SK-N-SH (cell line): ENCODE data around the gene BDNF. TPM values are rescaled to one million over a fixed set of nuclear protein-coding genes. Genes with fewer than 3 reads are reported as not detected.

Experiments
- CTCF ChIA-PET: fragments of 300-600, 350-600 bp; formaldehyde crosslinking; extraction: SDS; loops from one replicate; lab custom pipeline; 2021; lab: Yijun Ruan, JAX
- POLR2A ChIA-PET: fragments of 350-600 bp; sonication (Branson Sonifier 250); formaldehyde crosslinking; extraction: SDS; loops from one replicate; lab custom pipeline; 2020; ENCODE audit warnings: antibody characterized with exemption, inconsistent platforms; lab: Yijun Ruan, JAX
- DNase-seq: peaks from one replicate; pipeline ENCODE4 v3.0.0; 2012
- H2AFZ ChIP-seq: fragments of 200-600 bp; sonication (generic); 2 replicates; pipeline ENCODE4 v1.8.1; 2016; ENCODE audit warnings: antibody characterized with exemption, mild to moderate bottlenecking, low read depth
- H3F3A ChIP-seq: fragments of 200-600 bp; sonication (generic); replicated peaks from 2 replicates; pipeline ENCODE3; 2016; ENCODE audit warnings: antibody characterized with exemption, mild to moderate bottlenecking; ENCODE audit not compliant: insufficient read depth
- H3K27ac ChIP-seq, 2 experiments: fragments of 200-500 bp in 1 of 2; fragments of 200-600 bp in 1 of 2; sonication (Bioruptor generic) in 1 of 2; sonication (generic), shearing (Covaris generic) in 1 of 2; 2 replicates each; pipeline versions ENCODE4 v1.5.1 to v1.6.1; 2014 to 2016; ENCODE audit warnings: low read depth in 2 of 2, inconsistent platforms in 1 of 2, low read length in 1 of 2, mild to moderate bottlenecking in 1 of 2, mixed read lengths in 1 of 2
- H3K27me3 ChIP-seq: fragments of 200-600 bp; sonication (generic), shearing (Covaris generic); 2 replicates; pipeline ENCODE4 v1.6.1; 2016; ENCODE audit warnings: mixed run types; ENCODE audit not compliant: insufficient read depth
- H3K36me3 ChIP-seq, 2 experiments: fragments of 200-500 bp in 1 of 2; fragments of 200-600 bp in 1 of 2; sonication (Bioruptor generic) in 1 of 2; sonication (generic) in 1 of 2; replicated peaks in 1 of 2; 2 replicates each; pipeline versions ENCODE3 to v1.5.1; 2014 to 2016; ENCODE audit warnings: low read length in 1 of 2, mild to moderate bottlenecking in 1 of 2; ENCODE audit not compliant: insufficient read depth in 2 of 2, control insufficient read depth in 1 of 2
- H3K4me1 ChIP-seq, 2 experiments: fragments of 200-500 bp in 1 of 2; fragments of 200-600 bp in 1 of 2; sonication (Bioruptor generic) in 1 of 2; sonication (generic), shearing (Covaris generic) in 1 of 2; 2 replicates each; pipeline versions ENCODE4 v1.5.1 to v1.6.1; 2014 to 2016; ENCODE audit warnings: low read depth in 1 of 2, low read length in 1 of 2, mixed run types in 1 of 2; ENCODE audit not compliant: insufficient read depth in 2 of 2, control insufficient read depth in 1 of 2
- H3K4me2 ChIP-seq: fragments of 200-600 bp; sonication (generic), shearing (Covaris generic); 2 replicates; pipeline ENCODE4 v1.6.1; 2017; ENCODE audit warnings: mixed run types
- H3K4me3 ChIP-seq, 2 experiments: fragments of 200-500 bp in 1 of 2; fragments of 200-600 bp in 1 of 2; sonication (Bioruptor generic) in 1 of 2; sonication (generic), shearing (Covaris generic) in 1 of 2; 2 replicates each; pipeline versions ENCODE4 v1.5.1 to v1.8.1; 2014 to 2016; ENCODE audit warnings: low read depth in 2 of 2, inconsistent platforms in 1 of 2, low read length in 1 of 2, mild to moderate bottlenecking in 1 of 2, mixed read lengths in 1 of 2, moderate library complexity in 1 of 2
- H3K79me2 ChIP-seq: fragments of 200-600 bp; sonication (generic); 2 replicates; pipeline ENCODE4 v1.8.1; 2017; ENCODE audit warnings: mild to moderate bottlenecking; ENCODE audit not compliant: insufficient read depth
- H3K9ac ChIP-seq: fragments of 200-600 bp; sonication (generic); 2 replicates; pipeline ENCODE4 v1.6.1; 2017; ENCODE audit warnings: mixed run types
- H3K9me2 ChIP-seq: fragments of 200-600 bp; sonication (generic); 2 replicates; pipeline ENCODE4 v1.6.1; 2017; ENCODE audit warnings: mixed run types
- H3K9me3 ChIP-seq: fragments of 200-600 bp; sonication (generic); 2 replicates; pipeline ENCODE4 v1.6.1; 2017; ENCODE audit warnings: mixed run types, mild to moderate bottlenecking, moderate library complexity
- H4K20me1 ChIP-seq: fragments of 200-600 bp; sonication (generic); 2 replicates; pipeline ENCODE4 v1.6.1; 2017; ENCODE audit warnings: mild to moderate bottlenecking, mixed run types; ENCODE audit not compliant: insufficient read depth
- EP300 ChIP-seq, 2 experiments: IDR thresholded peaks; 2 replicates each; pipeline versions ENCODE4 v1.4.0 to v1.6.1; 2012; ENCODE audit warnings: borderline replicate concordance in 1 of 2, low read depth in 1 of 2, low read length in 1 of 2
- FOSL2 ChIP-seq: IDR thresholded peaks from 2 replicates; pipeline ENCODE4 v1.4.0; 2012; ENCODE audit warnings: low read depth, mild to moderate bottlenecking, moderate library complexity, borderline replicate concordance
- FOXM1 ChIP-seq: IDR thresholded peaks from 2 replicates; pipeline ENCODE4 v1.4.0; 2012; ENCODE audit warnings: low read depth, mild to moderate bottlenecking
- JUND ChIP-seq: IDR thresholded peaks from 2 replicates; pipeline ENCODE4 v1.4.0; 2012
- MAX ChIP-seq: IDR thresholded peaks from 2 replicates; pipeline ENCODE4 v1.4.0; 2012; ENCODE audit warnings: low read depth
- RCOR1 ChIP-seq: fragments of 150-350 bp; IDR thresholded peaks from 2 replicates; pipeline ENCODE4 v1.6.1; 2017; ENCODE audit warnings: antibody characterized with exemption, low read length
- SIN3A ChIP-seq: IDR thresholded peaks from 2 replicates; pipeline ENCODE4 v1.6.1; 2012; ENCODE audit warnings: low read depth, mild to moderate bottlenecking, low read length, moderate library complexity, borderline replicate concordance
- SMC3 ChIP-seq: IDR thresholded peaks from 2 replicates; pipeline ENCODE4 v1.6.1; 2012; ENCODE audit warnings: low read depth, low read length, improper control_type of control experiment
- TAF1 ChIP-seq: IDR thresholded peaks from 2 replicates; pipeline ENCODE4 v1.6.1; 2012; ENCODE audit warnings: low read depth, mild to moderate bottlenecking, low read length, moderate library complexity, borderline replicate concordance
- TCF12 ChIP-seq: IDR thresholded peaks from 2 replicates; pipeline ENCODE4 v1.4.0; 2012
- USF1 ChIP-seq: IDR thresholded peaks from 2 replicates; pipeline ENCODE4 v1.4.0; 2012; ENCODE audit warnings: low read depth, borderline replicate concordance
- YY1 ChIP-seq: IDR thresholded peaks from 2 replicates; pipeline ENCODE4 v1.4.0; 2012; ENCODE audit warnings: low read depth, mild to moderate bottlenecking
- WGBS: methylation state at CpG from one replicate; pipeline ENCODE4 v1.1.6; 2017; ENCODE audit warnings: low lambda C conversion rate; 5-methylcytosine and 5-hydroxymethylcytosine counted together
- polyA plus RNA-seq, 3 experiments: library from polyadenylated mRNA; depleted of rRNA; stranded (reverse); fragments of >200 nt; gene quantifications; 2 replicates each; pipeline ENCODE4 v1.2.3, GENCODE V29; 2012
- TF ChIP-seq, protein P1 (sequence below): fragments of 150-350 bp; IDR thresholded peaks from 2 replicates; pipeline ENCODE4 v1.6.1; 2016; ENCODE audit warnings: mild to moderate bottlenecking, low read depth, low read length
- TF ChIP-seq, protein P2 (sequence below): fragments of 150-350 bp; IDR thresholded peaks from 2 replicates; pipeline ENCODE4 v1.6.1; 2017; ENCODE audit warnings: antibody characterized with exemption, low read length, low read depth, borderline replicate concordance
- TF ChIP-seq, protein P3 (sequence below): IDR thresholded peaks from 2 replicates; pipeline ENCODE4 v1.6.1; 2012; ENCODE audit warnings: mild to moderate bottlenecking, low read depth, low read length, moderate library complexity

BDNF gene
- polyA plus RNA-seq, 1 of the 3 experiments (the other 2 are of a cell fraction) = 21.3 TPM

DNA sequence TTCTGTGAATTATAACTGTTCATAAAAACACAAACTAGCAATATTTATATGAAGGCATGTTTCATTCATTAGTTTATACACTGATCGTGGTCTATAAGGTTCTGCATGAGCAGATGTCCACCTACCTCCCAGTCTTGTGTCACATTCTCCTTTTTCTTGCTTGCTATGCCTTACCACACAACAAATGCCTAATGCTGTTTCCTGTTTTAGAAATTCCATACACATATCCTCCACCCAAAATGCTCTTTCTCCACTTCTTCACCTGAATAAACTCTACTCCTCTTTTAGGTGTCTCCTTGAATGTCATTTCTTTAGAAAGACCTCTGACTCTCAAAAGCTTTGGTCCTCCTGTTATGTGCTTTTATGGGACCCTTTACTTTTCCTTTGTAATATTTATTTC lies 88.9 kb downstream of the BDNF start:
- H4K20me1 ChIP-seq = no peaks in the 10 kb centered on the region
- no peaks in the 10 kb centered on the region for H3K4me1 ChIP-seq
- H3K9me2 ChIP-seq = no peaks in the 10 kb centered on the region
- no peak overlapping the region for H2AFZ ChIP-seq
- H3K36me3 ChIP-seq = no peaks in the 10 kb centered on the region
- CTCF ChIA-PET = interaction anchor here (1.5 kb wide), 1 partner anchor 125 kb away, joined by 4 read pairs; no protein-coding TSS in a partner anchor
- no peak overlapping the region for H3K4me2 ChIP-seq
- H3F3A ChIP-seq = no peaks in the 10 kb centered on the region
- WGBS = 66% methylated on average over 1 of the region's 1 CpG
- H3K79me2 ChIP-seq = no peaks in the 10 kb centered on the region
- H3K9ac ChIP-seq = no peak overlapping the region
- DNase-seq = no peak
- H3K4me3 ChIP-seq = no peak overlapping the region
- POLR2A ChIA-PET = no interaction called here
- H3K9me3 ChIP-seq = no peaks in the 10 kb centered on the region
- no peaks in the 10 kb centered on the region for H3K27me3 ChIP-seq
- TF ChIP-seq, protein P1, sequence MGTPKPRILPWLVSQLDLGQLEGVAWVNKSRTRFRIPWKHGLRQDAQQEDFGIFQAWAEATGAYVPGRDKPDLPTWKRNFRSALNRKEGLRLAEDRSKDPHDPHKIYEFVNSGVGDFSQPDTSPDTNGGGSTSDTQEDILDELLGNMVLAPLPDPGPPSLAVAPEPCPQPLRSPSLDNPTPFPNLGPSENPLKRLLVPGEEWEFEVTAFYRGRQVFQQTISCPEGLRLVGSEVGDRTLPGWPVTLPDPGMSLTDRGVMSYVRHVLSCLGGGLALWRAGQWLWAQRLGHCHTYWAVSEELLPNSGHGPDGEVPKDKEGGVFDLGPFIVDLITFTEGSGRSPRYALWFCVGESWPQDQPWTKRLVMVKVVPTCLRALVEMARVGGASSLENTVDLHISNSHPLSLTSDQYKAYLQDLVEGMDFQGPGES = no peak
- TF ChIP-seq, protein P2, sequence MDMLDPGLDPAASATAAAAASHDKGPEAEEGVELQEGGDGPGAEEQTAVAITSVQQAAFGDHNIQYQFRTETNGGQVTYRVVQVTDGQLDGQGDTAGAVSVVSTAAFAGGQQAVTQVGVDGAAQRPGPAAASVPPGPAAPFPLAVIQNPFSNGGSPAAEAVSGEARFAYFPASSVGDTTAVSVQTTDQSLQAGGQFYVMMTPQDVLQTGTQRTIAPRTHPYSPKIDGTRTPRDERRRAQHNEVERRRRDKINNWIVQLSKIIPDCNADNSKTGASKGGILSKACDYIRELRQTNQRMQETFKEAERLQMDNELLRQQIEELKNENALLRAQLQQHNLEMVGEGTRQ = no peak
- TF ChIP-seq SMC3 = no peak
- TF ChIP-seq MAX = no peak
- TF ChIP-seq JUND = no peak
- no peak for TF ChIP-seq FOXM1
- TF ChIP-seq EP300 (IDR thresholded peaks at IDR 0.05; ENCODE audit: borderline replicate concordance in 1 of 2, low read depth in 1 of 2, low read length in 1 of 2) = no peak
- TF ChIP-seq USF1 = no peak
- no peak for TF ChIP-seq FOSL2
- TF ChIP-seq, protein P3, sequence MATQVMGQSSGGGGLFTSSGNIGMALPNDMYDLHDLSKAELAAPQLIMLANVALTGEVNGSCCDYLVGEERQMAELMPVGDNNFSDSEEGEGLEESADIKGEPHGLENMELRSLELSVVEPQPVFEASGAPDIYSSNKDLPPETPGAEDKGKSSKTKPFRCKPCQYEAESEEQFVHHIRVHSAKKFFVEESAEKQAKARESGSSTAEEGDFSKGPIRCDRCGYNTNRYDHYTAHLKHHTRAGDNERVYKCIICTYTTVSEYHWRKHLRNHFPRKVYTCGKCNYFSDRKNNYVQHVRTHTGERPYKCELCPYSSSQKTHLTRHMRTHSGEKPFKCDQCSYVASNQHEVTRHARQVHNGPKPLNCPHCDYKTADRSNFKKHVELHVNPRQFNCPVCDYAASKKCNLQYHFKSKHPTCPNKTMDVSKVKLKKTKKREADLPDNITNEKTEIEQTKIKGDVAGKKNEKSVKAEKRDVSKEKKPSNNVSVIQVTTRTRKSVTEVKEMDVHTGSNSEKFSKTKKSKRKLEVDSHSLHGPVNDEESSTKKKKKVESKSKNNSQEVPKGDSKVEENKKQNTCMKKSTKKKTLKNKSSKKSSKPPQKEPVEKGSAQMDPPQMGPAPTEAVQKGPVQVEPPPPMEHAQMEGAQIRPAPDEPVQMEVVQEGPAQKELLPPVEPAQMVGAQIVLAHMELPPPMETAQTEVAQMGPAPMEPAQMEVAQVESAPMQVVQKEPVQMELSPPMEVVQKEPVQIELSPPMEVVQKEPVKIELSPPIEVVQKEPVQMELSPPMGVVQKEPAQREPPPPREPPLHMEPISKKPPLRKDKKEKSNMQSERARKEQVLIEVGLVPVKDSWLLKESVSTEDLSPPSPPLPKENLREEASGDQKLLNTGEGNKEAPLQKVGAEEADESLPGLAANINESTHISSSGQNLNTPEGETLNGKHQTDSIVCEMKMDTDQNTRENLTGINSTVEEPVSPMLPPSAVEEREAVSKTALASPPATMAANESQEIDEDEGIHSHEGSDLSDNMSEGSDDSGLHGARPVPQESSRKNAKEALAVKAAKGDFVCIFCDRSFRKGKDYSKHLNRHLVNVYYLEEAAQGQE = no peak
- TF ChIP-seq TAF1 = no peak
- no peak for TF ChIP-seq TCF12
- no peak for TF ChIP-seq SIN3A
- TF ChIP-seq RCOR1 = no peak
- TF ChIP-seq YY1 = no peak
- TF ChIP-seq, all 33 proteins: peak for 0
- H3K27ac ChIP-seq = no peak overlapping the region
